T-helper 1 cell treated with Interleukin-12 subunit alpha and Interleukin-12 subunit beta and Interleukin-4 antibody, amounts not matched to agents 30 μg/mL and 1 μg/mL, for 36 hours (primary cell): ENCODE results near the gene TRAF3IP1.
A peak's percentile ranks its signal among the peaks of the same experiment; 100 is the strongest.

Experiments used
- H3K27ac Mint-ChIP-seq: one replicate; pipeline ENCODE4 v1.8.0; 2021; ENCODE audit warnings: mild to moderate bottlenecking, mixed read lengths
- H3K27me3 Mint-ChIP-seq: one replicate; pipeline ENCODE4 v1.8.0; 2021; ENCODE audit warnings: low read depth, mixed read lengths
- H3K36me3 Mint-ChIP-seq: one replicate; pipeline ENCODE4 v1.8.0; 2021; ENCODE audit warnings: low read depth, mixed read lengths
- H3K4me1 Mint-ChIP-seq: one replicate; pipeline ENCODE4 v1.8.0; 2021; ENCODE audit warnings: low read depth, mixed read lengths
- H3K4me3 Mint-ChIP-seq: one replicate; pipeline ENCODE4 v1.8.0; 2021; ENCODE audit warnings: mild to moderate bottlenecking, moderate library complexity, mixed read lengths
- H3K9me3 Mint-ChIP-seq: one replicate; pipeline ENCODE4 v1.8.0; 2021; ENCODE audit warnings: mixed read lengths

TRAF3IP1 gene

DNA sequence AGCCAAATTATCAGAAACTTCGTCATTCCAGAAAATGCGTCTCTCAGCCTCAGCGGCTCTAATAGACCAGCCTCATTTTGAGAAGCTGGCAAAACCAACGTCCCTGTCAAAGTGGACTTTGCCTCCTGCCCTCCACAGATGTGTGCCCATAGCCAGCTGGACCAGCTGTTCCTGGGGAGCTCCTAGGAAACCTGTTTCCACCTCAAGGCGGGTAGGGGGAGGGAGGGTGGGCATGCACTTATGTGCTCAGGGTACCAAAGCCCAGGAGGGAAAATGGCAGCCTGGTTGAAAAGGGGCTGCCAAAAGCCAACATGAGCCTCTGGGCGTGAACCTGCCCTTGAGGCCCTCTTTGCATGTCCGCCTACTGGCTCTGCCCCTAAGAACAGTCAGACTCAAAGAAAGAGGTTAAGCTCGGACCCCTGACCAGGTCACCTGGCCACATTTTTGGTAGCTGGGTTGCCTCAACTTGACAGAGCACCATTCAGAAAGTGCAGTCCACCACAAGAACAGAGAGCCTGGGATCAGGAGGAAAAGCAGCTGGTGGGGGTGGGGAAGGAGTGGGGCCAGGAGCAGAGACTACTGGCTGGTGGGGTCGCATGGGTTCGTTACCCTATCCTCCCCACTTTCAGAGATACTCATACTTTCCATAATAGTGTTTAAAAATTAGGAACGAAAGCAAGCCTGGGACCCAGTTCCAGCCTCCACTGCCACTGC, 35.4 kb upstream of the TRAF3IP1 start:
- no peaks in the 10 kb centered on the region for H3K27me3 Mint-ChIP-seq

DNA sequence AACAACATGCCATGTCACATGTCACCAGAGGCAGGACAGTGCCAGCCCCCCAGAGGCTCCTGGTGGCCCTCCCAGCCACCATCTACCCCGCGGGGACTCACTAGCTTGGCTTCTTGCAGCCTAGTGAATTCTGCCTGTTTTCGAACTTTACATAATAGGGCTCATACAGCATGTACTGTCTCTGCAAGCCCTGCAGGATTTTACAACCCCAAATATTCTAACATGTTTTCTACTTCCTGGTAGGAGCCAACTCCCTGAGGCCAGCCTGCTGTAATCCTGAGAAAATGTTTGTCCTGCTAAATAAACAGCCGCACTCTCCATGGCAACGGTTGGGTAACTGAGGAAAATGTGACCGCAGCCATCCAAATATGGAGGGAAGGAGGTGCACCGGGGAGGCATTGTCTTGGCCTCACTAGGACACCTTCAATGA, 34.6 kb upstream of the TRAF3IP1 start:
- no peak overlapping the region for H3K27ac Mint-ChIP-seq
- H3K4me1 Mint-ChIP-seq, result peaks cover 24% of the 10 kb centered on the region
- no peaks in the 10 kb centered on the region for H3K36me3 Mint-ChIP-seq
- H3K9me3 Mint-ChIP-seq, result no peaks in the 10 kb centered on the region
- H3K27me3 Mint-ChIP-seq, result no peaks in the 10 kb centered on the region
- no peak overlapping the region for H3K4me3 Mint-ChIP-seq

More for the DNA sequence above, 35.4 kb upstream of the TRAF3IP1 start:
- Mint-ChIP-seq H3K4me3 (no peak overlapping the region), H3K27ac (no peak overlapping the region), H3K36me3 (no peaks in the 10 kb centered on the region), H3K4me1 (peaks cover 20% of the 10 kb centered on the region), H3K9me3 (no peaks in the 10 kb centered on the region)

DNA sequence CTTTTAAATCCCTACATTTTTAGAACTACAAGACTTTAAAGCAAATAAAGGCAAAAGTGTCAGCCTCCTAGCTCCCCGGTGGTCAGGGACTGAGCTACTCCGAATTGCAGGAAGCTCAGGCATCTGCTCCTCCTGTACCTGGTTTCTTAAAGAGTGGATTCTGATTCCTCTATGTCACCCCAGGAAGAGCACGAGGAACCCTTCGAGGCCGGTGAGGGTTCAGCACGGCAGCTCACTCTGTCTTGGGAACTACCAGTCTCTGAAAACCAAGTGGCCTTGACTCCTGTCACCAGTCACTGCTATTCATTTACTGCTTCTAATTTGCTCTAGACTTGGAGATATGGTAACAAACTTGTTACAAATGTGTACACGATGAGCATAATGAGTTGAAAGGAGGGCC, 34.2 kb upstream of the TRAF3IP1 start:
- H3K27me3 Mint-ChIP-seq, result no peaks in the 10 kb centered on the region
- no peak overlapping the region for H3K4me3 Mint-ChIP-seq
- no peaks in the 10 kb centered on the region for H3K36me3 Mint-ChIP-seq
- H3K27ac Mint-ChIP-seq, result no peak overlapping the region
- H3K4me1 Mint-ChIP-seq, result peaks cover 24% of the 10 kb centered on the region
- H3K9me3 Mint-ChIP-seq, result no peaks in the 10 kb centered on the region

DNA sequence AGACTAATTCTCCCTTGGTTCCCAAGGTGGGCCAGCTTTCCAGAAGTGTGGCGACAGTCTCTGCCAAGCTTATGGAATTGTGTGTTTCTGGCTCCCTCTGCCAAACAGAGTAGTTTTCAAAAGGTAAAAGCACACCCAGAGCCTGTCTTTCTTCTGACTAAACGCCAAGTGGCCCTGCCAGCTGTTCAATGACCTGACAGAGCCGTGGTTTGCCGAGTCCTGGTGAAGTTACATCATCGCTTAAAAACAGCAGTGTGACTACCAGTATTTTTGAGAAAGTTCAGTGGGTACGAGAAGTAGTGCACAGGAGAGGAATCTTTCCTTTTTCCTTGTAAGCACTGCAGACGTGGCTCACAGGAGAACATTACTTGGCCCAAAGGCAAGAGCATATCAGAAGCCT, 33.8 kb upstream of the TRAF3IP1 start:
- no peaks in the 10 kb centered on the region for H3K9me3 Mint-ChIP-seq
- H3K27me3 Mint-ChIP-seq, result no peaks in the 10 kb centered on the region
- H3K4me1 Mint-ChIP-seq, result peaks cover 24% of the 10 kb centered on the region
- peak overlapping the region; percentile 82 for H3K4me3 Mint-ChIP-seq
- H3K36me3 Mint-ChIP-seq, result no peaks in the 10 kb centered on the region
- H3K27ac Mint-ChIP-seq, result no peak overlapping the region

- H3K9me3 Mint-ChIP-seq, result no peaks in the 10 kb centered on the region
- peaks cover 24% of the 10 kb centered on the region for H3K4me1 Mint-ChIP-seq
- H3K36me3 Mint-ChIP-seq, result no peaks in the 10 kb centered on the region
- no peaks in the 10 kb centered on the region for H3K27me3 Mint-ChIP-seq
- H3K27ac Mint-ChIP-seq, result peak overlapping the region; percentile 41
- peak overlapping the region; percentile 82 for H3K4me3 Mint-ChIP-seq
Observed at GRCh38 chr2:238286987-238287736, 33.2 kb upstream of the TRAF3IP1 start.

GRCh38 chr2:238287737-238288649, 32.3 kb upstream of the TRAF3IP1 start, which contains the start of gene PER2:
Gene PER2 (minus strand): TSS chr2:238288610. CDS start chr2:238277936, 10,674 bp downstream.
- H3K27ac Mint-ChIP-seq, result peak within 1 kb of the TSS; percentile 97
- H3K27me3 Mint-ChIP-seq, result no peaks in the 10 kb centered on the region
- H3K9me3 Mint-ChIP-seq, result no peaks in the 10 kb centered on the region
- peak within 1 kb of the TSS; percentile 95 for H3K4me3 Mint-ChIP-seq
- no peaks in the 10 kb centered on the region for H3K36me3 Mint-ChIP-seq
- peaks cover 24% of the 10 kb centered on the region for H3K4me1 Mint-ChIP-seq

GRCh38 chr2:238288650-238289573, 31.4 kb upstream of the TRAF3IP1 start:
- no peaks in the 10 kb centered on the region for H3K27me3 Mint-ChIP-seq

GRCh38 chr2:238289574-238289973, 30.7 kb upstream of the TRAF3IP1 start:
- Mint-ChIP-seq H3K27me3 (peaks cover 4% of the 10 kb centered on the region), H3K36me3 (no peaks in the 10 kb centered on the region), H3K4me1 (peaks cover 24% of the 10 kb centered on the region), H3K9me3 (no peaks in the 10 kb centered on the region), H3K27ac (peak overlapping the region; percentile 97), H3K4me3 (peak overlapping the region; percentile 95)

More at GRCh38 chr2:238288650-238289573, 31.4 kb upstream of the TRAF3IP1 start:
- Mint-ChIP-seq H3K4me1 (peaks cover 24% of the 10 kb centered on the region), H3K4me3 (peak overlapping the region; percentile 95), H3K27ac (peak overlapping the region; percentile 97), H3K36me3 (no peaks in the 10 kb centered on the region), H3K9me3 (no peaks in the 10 kb centered on the region)

DNA sequence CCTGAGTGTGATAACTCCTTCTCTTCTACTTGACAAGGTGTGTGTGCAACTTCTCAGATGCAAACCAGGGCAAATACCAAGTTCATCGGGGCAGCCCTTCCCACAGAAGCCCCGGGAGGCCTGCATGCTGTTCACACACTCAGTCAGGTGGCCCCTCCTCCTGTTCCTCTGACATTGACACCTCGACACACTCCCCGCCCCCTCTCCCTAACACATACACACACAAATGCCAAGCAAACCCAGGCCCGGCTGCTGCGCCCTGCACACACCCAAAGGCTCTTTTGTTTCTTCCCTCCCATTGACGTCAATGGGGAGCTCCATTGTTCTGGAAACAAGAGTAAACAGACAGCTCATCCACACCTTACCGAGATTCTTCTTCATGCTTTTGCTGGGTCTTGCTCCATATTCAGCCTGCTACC, 30.2 kb upstream of the TRAF3IP1 start:
- Mint-ChIP-seq H3K27me3 (peaks cover 4% of the 10 kb centered on the region), H3K4me1 (peaks cover 24% of the 10 kb centered on the region), H3K9me3 (no peaks in the 10 kb centered on the region), H3K4me3 (peak overlapping the region; percentile 36), H3K27ac (peak overlapping the region; percentile 19), H3K36me3 (no peaks in the 10 kb centered on the region)

DNA sequence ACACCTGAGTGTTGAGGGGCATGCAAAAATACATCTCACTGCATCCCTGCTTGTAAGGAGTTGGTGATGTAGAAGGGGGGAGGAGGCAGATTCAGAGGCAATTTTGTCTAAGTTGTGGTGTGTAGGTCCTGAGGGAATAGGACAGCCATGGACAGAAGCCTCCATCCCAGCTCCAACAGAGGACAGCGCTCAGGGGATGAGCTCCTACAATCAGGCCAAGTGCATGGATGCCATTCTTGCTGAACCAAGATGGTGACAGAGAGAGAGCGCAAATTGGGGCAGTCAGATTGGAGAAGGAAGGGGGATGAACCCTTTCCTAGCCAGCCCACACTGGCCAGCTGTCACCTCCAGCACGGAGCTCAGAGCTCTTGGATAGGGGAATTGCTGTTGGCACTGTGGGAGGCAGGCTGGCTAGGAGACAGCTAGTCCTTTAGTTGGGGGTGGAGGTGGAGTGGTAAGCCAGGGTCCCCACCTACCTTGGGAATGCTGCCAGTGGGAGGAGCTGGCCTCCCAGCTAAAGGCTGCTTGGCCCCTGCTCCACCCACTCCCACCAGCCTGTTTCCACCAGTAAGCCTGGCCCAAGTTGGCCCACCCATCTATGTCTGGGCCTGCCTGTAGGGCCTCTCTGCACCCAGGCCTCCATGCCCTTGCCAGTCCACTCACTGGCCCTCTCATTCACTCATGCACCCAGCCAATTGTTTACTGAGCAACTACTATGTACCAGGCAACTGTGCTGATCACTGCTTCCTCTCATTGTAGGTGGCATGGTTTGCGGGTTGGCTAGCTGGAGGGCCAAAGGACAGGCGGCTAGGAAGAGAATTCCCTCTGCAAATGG, 29.4 kb upstream of the TRAF3IP1 start:
- peaks cover 24% of the 10 kb centered on the region for H3K4me1 Mint-ChIP-seq
- no peaks in the 10 kb centered on the region for H3K9me3 Mint-ChIP-seq
- peaks cover 4% of the 10 kb centered on the region for H3K27me3 Mint-ChIP-seq
- H3K36me3 Mint-ChIP-seq, result no peaks in the 10 kb centered on the region
- H3K4me3 Mint-ChIP-seq, result no peak overlapping the region
- H3K27ac Mint-ChIP-seq, result no peak overlapping the region

DNA sequence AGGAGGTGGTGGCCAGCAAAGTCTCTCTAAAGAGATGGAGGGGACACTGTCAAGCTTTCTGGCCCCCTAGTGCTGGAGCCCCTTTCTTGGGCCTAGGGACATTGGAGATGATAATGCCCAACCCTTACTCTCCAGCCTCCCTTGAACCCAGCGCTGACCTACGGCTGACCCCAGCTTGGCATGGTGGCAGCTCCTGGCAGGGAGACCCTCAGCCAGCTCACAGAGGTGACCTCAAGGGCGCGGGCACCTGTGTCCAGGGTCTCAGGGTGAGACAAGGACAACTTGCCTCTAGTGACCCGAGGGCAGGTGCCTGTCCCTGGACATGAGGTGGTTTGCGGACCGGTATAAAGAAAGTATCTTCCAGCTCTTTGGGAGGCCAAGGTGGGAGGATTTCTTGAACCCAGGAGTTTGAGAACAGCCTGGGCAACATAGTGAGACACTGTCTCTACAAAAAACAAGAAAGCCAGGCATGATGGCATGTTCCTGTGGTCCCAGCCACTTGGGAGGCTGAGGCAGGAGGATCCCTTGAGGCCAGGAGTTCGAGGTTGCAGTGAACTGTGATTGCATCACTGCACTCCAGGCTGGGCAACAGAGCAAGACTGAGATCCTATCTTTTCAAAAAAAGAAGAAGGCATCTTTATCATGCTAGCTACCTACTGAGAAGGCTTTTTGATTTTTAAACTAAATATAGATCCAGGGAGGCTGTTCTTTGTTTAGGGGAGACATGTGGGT, 28.6 kb upstream of the TRAF3IP1 start:
- H3K27ac Mint-ChIP-seq, result no peak overlapping the region
- H3K36me3 Mint-ChIP-seq, result no peaks in the 10 kb centered on the region
- peaks cover 23% of the 10 kb centered on the region for H3K4me1 Mint-ChIP-seq
- no peak overlapping the region for H3K4me3 Mint-ChIP-seq
- peaks cover 4% of the 10 kb centered on the region for H3K27me3 Mint-ChIP-seq
- H3K9me3 Mint-ChIP-seq, result no peaks in the 10 kb centered on the region

DNA sequence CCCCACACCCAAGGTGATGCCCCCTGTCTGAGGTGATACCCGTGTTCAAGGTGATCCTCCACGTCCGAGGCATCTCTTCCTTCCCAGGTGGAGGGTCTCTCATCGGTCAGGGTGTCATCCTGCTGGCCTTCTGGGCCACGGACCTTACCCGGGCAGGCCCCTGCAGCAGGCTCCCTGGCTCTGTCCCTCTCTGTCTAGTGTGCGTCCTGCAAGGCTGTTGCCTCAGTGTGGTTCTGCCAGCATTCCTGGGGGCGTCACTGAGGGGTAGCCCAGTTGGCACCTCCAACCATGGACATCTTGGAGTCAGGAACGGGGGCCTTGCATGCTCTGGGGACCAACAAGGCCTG, 26.3 kb upstream of the TRAF3IP1 start:
- H3K4me1 Mint-ChIP-seq, result peaks cover 11% of the 10 kb centered on the region
- H3K27me3 Mint-ChIP-seq, result peaks cover 4% of the 10 kb centered on the region
- no peak overlapping the region for H3K27ac Mint-ChIP-seq
- H3K4me3 Mint-ChIP-seq, result no peak overlapping the region
- no peaks in the 10 kb centered on the region for H3K36me3 Mint-ChIP-seq
- H3K9me3 Mint-ChIP-seq, result no peaks in the 10 kb centered on the region
